ENCODE results near the gene FGF16. TPM values are rescaled to one million over a fixed set of nuclear protein-coding genes. Genes with fewer than 3 reads are reported as not detected.
"Not testable (repeated sequence)": the region's sequence is repeated elsewhere in the genome, so short reads cannot be mapped to it uniquely, and the experiment has no call there.

Gene FGF16
- total RNA-seq, 4 donors from 2014 or later = not detected

- Histone ChIP-seq H3K27ac (no peak overlapping the region), H3K27me3 (no peaks in the 10 kb centered on the region), H3K9me3 (no peaks in the 10 kb centered on the region), H3K36me3 (no peaks in the 10 kb centered on the region), H3K4me1 (no peaks in the 10 kb centered on the region), H3K4me3 (no peak overlapping the region)
- in situ Hi-C loops (cut with MboI; ENCODE audit: low pct_ligation_motif_present in 1 of 4, low pct_unique_long_range_greater_than_20kb in 1 of 4, low sequenced_read_pairs in 3 of 4) (no loop called here), intact Hi-C loops (cut with DNase I; ENCODE audit: low total_unique reads) (no loop called here)
- no peak for DNase-seq
- WGBS, 2 donors (ENCODE audit: low coverage in 1 of 2) = 75 to 92% methylated on average over 2 of the region's 2 CpGs
- TF ChIP-seq POLR2A (IDR thresholded peaks at IDR 0.05) = no peak
- no peak for TF ChIP-seq POLR2AphosphoS5 (IDR thresholded peaks at IDR 0.05)
- TF ChIP-seq, protein P1, sequence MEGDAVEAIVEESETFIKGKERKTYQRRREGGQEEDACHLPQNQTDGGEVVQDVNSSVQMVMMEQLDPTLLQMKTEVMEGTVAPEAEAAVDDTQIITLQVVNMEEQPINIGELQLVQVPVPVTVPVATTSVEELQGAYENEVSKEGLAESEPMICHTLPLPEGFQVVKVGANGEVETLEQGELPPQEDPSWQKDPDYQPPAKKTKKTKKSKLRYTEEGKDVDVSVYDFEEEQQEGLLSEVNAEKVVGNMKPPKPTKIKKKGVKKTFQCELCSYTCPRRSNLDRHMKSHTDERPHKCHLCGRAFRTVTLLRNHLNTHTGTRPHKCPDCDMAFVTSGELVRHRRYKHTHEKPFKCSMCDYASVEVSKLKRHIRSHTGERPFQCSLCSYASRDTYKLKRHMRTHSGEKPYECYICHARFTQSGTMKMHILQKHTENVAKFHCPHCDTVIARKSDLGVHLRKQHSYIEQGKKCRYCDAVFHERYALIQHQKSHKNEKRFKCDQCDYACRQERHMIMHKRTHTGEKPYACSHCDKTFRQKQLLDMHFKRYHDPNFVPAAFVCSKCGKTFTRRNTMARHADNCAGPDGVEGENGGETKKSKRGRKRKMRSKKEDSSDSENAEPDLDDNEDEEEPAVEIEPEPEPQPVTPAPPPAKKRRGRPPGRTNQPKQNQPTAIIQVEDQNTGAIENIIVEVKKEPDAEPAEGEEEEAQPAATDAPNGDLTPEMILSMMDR (IDR thresholded peaks at IDR 0.05) = no peak
- TF ChIP-seq EP300 (IDR thresholded peaks at IDR 0.05; ENCODE audit: low read depth) = no peak
Observed at GRCh38 chrX:77453190-77453589, 6.0 kb downstream of the FGF16 start.

DNA sequence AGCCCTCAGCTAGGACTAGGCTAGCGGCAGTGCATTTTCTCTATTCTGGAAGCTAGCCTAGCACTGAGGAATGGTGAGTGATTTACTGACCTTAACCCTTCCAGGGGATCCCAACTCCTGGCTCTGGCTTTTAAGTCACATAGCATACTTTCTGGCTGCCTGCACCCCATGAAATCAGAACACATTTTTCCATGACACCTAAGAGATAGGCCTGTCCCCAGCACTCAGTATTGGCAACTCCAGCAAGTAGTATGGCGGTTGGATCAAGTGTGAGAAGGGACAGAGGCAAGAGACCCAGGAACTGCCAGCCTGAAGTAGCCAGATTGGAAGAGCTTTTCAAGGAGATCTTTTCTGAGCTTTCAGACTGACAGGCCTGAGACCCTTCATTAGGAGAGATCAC lies 8.2 kb downstream of the FGF16 start:
- no peaks in the 10 kb centered on the region for H3K9me3 ChIP-seq
- DNase-seq = no peak
- H3K27ac ChIP-seq = no peak overlapping the region
- TF ChIP-seq, protein P1 (IDR thresholded peaks at IDR 0.05) = no peak
- no peak for TF ChIP-seq POLR2A (IDR thresholded peaks at IDR 0.05)
- no peak for TF ChIP-seq EP300 (IDR thresholded peaks at IDR 0.05; ENCODE audit: low read depth)
- no peak for TF ChIP-seq POLR2AphosphoS5 (IDR thresholded peaks at IDR 0.05)
- H3K4me1 ChIP-seq = no peaks in the 10 kb centered on the region
- H3K27me3 ChIP-seq = no peaks in the 10 kb centered on the region
- in situ Hi-C loops (cut with MboI; ENCODE audit: low pct_ligation_motif_present in 1 of 4, low pct_unique_long_range_greater_than_20kb in 1 of 4, low sequenced_read_pairs in 3 of 4) (no loop called here), intact Hi-C loops (cut with DNase I; ENCODE audit: low total_unique reads) (no loop called here)
- H3K36me3 ChIP-seq = no peaks in the 10 kb centered on the region
- H3K4me3 ChIP-seq = no peak overlapping the region
- WGBS, 2 donors (ENCODE audit: low coverage in 1 of 2) = 60 to 81% methylated on average over 1 to 2 of the region's 2 CpGs

DNA sequence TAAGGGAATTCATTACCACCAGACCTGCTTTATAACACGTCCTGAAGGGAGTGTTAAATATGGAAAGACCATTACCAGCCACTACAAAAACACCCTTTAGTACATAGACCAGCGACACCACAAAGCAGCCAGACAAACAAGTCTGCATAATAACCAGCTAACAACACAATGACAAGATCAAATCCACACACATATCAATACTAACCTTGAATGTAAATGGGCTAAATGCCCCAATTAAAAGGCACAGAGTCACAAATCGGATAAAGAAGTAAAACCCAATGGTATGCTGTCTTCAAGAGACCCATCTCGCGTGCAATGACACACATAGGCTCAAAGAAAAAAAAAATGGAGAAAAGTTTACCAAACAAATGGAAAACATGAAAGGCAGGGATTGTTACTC lies 36.9 kb downstream of the FGF16 start:
- no peaks in the 10 kb centered on the region for H3K4me1 ChIP-seq
- no peak overlapping the region for H3K4me3 ChIP-seq
- intact Hi-C loops (cut with DNase I; ENCODE audit: low total_unique reads) = no loop called here
- no peaks in the 10 kb centered on the region for H3K9me3 ChIP-seq
- no peak overlapping the region for H3K27ac ChIP-seq
- no peaks in the 10 kb centered on the region for H3K27me3 ChIP-seq
- 77 to 100% methylated on average over 2 to 5 of the region's 5 CpGs for WGBS, 2 donors (ENCODE audit: low coverage in 1 of 2)
- TF ChIP-seq POLR2A (IDR thresholded peaks at IDR 0.05) (no peak), POLR2AphosphoS5 (IDR thresholded peaks at IDR 0.05) (no peak), EP300 (IDR thresholded peaks at IDR 0.05; ENCODE audit: low read depth) (no peak)
- TF ChIP-seq, protein P1 (IDR thresholded peaks at IDR 0.05) = no peak
- in situ Hi-C loops (cut with MboI; ENCODE audit: low pct_ligation_motif_present in 1 of 4, low pct_unique_long_range_greater_than_20kb in 1 of 4, low sequenced_read_pairs in 3 of 4) = no loop called here
- H3K36me3 ChIP-seq = no peaks in the 10 kb centered on the region
- DNase-seq = no peak

GRCh38 chrX:77493677-77494553 lies 46.7 kb downstream of the FGF16 start:
- in situ Hi-C loops (cut with MboI; ENCODE audit: low pct_ligation_motif_present in 1 of 4, low pct_unique_long_range_greater_than_20kb in 1 of 4, low sequenced_read_pairs in 3 of 4) = no loop called here
- TF ChIP-seq EP300 (IDR thresholded peaks at IDR 0.05; ENCODE audit: low read depth) (no peak), POLR2AphosphoS5 (IDR thresholded peaks at IDR 0.05) (no peak), POLR2A (IDR thresholded peaks at IDR 0.05) (no peak)
- TF ChIP-seq, protein P1 (IDR thresholded peaks at IDR 0.05) = no peak
- Histone ChIP-seq H3K4me1 (no peaks in the 10 kb centered on the region), H3K27me3 (no peaks in the 10 kb centered on the region), H3K36me3 (no peaks in the 10 kb centered on the region), H3K27ac (no peak overlapping the region), H3K9me3 (no peaks in the 10 kb centered on the region), H3K4me3 (no peak overlapping the region)
- 79% methylated on average over 19 of the region's 20 CpGs; no CpG with 5 or more reads in 1 of the 2 donors for WGBS, 2 donors (ENCODE audit: low coverage in 1 of 2)
- intact Hi-C loops (cut with DNase I; ENCODE audit: low total_unique reads) = no loop called here
- DNase-seq = no peak

GRCh38 chrX:77500164-77500563 lies 53.0 kb downstream of the FGF16 start:
- DNase-seq; H3K27me3 ChIP-seq; H3K36me3 ChIP-seq; in situ Hi-C loops (cut with MboI; ENCODE audit: low pct_ligation_motif_present in 1 of 4, low pct_unique_long_range_greater_than_20kb in 1 of 4, low sequenced_read_pairs in 3 of 4); intact Hi-C loops (cut with DNase I; ENCODE audit: low total_unique reads); H3K27ac ChIP-seq; H3K4me3 ChIP-seq; H3K4me1 ChIP-seq; H3K9me3 ChIP-seq: not testable (repeated sequence)
- WGBS, 2 donors (ENCODE audit: low coverage in 1 of 2) = 45% methylated on average over 1 of the region's 1 CpG; no CpG with 5 or more reads in 1 of the 2 donors

Data from transverse colon (tissue), 4 donors.